ENCODE results near the gene STK10.

Gene STK10

DNA sequence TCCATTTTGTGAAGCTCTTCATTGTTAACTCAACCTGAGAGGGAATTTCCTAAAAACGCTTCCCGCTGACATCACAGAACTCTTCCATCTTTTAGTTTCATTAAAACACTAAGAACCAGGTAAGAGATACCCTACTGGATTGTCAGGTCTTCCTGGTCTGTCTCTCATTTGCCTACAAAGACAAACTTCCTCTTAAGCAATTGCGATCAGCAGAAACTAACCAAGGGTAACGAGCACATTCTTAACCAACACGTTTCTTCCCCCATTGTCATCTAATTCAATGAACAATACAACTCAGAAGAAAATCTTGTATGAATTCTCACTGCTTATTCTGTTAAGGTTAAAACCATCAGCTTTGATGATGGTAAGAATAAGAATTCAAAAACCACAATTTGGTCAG is 188.1 kb downstream of the STK10 start:
- no peak for DNase-seq (ENCODE audit: low spot score)
- TF ChIP-seq, protein P1, sequence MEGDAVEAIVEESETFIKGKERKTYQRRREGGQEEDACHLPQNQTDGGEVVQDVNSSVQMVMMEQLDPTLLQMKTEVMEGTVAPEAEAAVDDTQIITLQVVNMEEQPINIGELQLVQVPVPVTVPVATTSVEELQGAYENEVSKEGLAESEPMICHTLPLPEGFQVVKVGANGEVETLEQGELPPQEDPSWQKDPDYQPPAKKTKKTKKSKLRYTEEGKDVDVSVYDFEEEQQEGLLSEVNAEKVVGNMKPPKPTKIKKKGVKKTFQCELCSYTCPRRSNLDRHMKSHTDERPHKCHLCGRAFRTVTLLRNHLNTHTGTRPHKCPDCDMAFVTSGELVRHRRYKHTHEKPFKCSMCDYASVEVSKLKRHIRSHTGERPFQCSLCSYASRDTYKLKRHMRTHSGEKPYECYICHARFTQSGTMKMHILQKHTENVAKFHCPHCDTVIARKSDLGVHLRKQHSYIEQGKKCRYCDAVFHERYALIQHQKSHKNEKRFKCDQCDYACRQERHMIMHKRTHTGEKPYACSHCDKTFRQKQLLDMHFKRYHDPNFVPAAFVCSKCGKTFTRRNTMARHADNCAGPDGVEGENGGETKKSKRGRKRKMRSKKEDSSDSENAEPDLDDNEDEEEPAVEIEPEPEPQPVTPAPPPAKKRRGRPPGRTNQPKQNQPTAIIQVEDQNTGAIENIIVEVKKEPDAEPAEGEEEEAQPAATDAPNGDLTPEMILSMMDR (IDR thresholded peaks at IDR 0.05; ENCODE audit: extremely low read depth, insufficient read depth, missing control alignments), result no peak
- in situ Hi-C loops (cut with MboI; ENCODE audit: low pct_unique_long_range_greater_than_20kb, low sequenced_read_pairs, unreplicated experiment), result no loop called here

- in situ Hi-C loops (cut with MboI; ENCODE audit: low pct_unique_long_range_greater_than_20kb, low sequenced_read_pairs, unreplicated experiment), result no loop called here
- TF ChIP-seq, protein P1 (IDR thresholded peaks at IDR 0.05; ENCODE audit: extremely low read depth, insufficient read depth, missing control alignments), result no peak
- no peak for DNase-seq (ENCODE audit: low spot score)
Measured at GRCh38 chr5:171999100-171999499, 188.9 kb downstream of the STK10 start.

DNA sequence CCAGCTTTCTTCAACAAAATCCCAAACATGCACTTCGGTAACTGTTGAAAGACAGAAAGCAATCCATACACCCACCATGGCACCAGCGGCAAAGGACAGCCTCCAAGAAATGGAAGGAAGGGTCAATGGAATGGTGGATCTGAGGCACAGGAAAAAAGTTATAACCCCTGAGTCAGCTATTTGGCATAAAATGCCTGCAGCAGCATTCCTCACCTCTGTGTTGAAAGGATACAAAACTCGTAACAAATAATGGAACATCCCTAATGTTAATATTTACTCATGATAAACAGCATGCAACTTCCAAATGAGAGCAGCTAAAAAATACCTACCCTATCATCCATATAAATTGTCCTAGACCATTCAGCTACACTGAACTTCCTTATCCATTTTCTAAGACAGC is 191.0 kb downstream of the STK10 start:
- TF ChIP-seq, protein P1 (IDR thresholded peaks at IDR 0.05; ENCODE audit: extremely low read depth, insufficient read depth, missing control alignments), result no peak
- in situ Hi-C loops (cut with MboI; ENCODE audit: low pct_unique_long_range_greater_than_20kb, low sequenced_read_pairs, unreplicated experiment), result no loop called here
- no peak for DNase-seq (ENCODE audit: low spot score)

DNA sequence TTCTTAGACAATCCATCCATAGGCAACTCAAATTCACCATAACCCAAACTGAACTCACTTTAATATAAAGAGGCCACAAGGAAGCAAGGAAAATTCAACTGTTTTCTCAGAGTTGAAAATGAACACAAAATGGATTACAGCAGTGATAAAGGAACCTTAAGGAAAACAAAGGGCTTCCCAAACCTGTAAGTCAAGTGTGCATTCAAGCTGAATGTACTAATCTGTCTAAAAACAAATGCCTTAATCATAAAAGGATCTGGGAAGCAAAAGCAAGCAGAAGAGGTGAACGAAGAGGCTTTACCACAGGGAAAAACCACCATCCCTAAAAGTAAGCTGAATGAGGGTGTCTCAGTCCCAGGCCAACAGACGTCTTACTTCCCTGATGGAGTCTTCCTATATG is 195.2 kb downstream of the STK10 start:
- TF ChIP-seq, protein P1 (IDR thresholded peaks at IDR 0.05; ENCODE audit: extremely low read depth, insufficient read depth, missing control alignments), result no peak
- in situ Hi-C loops (cut with MboI; ENCODE audit: low pct_unique_long_range_greater_than_20kb, low sequenced_read_pairs, unreplicated experiment), result no loop called here
- DNase-seq (ENCODE audit: low spot score), result no peak

DNA sequence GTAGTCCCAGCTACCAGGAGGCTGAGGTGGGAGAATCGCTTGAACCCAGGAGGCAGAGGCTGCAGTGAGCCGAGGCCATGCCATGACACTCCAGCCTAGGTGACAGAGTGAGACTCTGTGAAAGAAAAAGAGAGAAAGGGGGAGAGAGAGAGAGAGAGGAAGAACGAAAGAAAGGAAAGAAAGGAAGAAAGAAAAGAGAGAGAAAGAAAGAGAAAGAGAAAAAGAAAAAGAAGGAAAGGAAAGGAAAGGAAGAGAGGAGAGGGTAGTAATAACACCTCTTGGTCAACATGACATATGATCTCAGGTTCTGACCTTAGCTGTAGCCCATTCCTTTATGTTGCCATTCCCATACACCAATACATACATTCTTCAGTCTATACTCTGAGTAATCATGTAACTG is 195.7 kb downstream of the STK10 start:
- in situ Hi-C loops (cut with MboI; ENCODE audit: low pct_unique_long_range_greater_than_20kb, low sequenced_read_pairs, unreplicated experiment), result no loop called here
- no peak for DNase-seq (ENCODE audit: low spot score)
- TF ChIP-seq, protein P1 (IDR thresholded peaks at IDR 0.05; ENCODE audit: extremely low read depth, insufficient read depth, missing control alignments), result no peak

All from GM13977 (cell line).